Measurements from ENCODE around the gene MTUS2.
"Not testable (repeated sequence)": the region's sequence is repeated elsewhere in the genome, so short reads cannot be mapped to it uniquely, and the experiment has no call there.

Gene MTUS2

GRCh38 chr13:29382021-29382420, 561.9 kb downstream of the MTUS2 start:
- no peak for DNase-seq (ENCODE audit: low read depth in 2 of 2, low spot score in 1 of 2)

GRCh38 chr13:29383476-29383875, 563.3 kb downstream of the MTUS2 start:
- no peak for DNase-seq (ENCODE audit: low read depth in 2 of 2, low spot score in 1 of 2)

GRCh38 chr13:29384466-29384865, 564.3 kb downstream of the MTUS2 start:
- no peak for DNase-seq (ENCODE audit: low read depth in 2 of 2, low spot score in 1 of 2)

- no peak for DNase-seq (ENCODE audit: low read depth in 2 of 2, low spot score in 1 of 2)
Measured at GRCh38 chr13:29384871-29385270, 564.7 kb downstream of the MTUS2 start.

GRCh38 chr13:29386246-29386645, 566.1 kb downstream of the MTUS2 start:
- DNase-seq (ENCODE audit: low read depth in 2 of 2, low spot score in 1 of 2): no peak

- DNase-seq (ENCODE audit: low read depth in 2 of 2, low spot score in 1 of 2): not testable (repeated sequence)
Measured at GRCh38 chr13:29390598-29390997, 570.5 kb downstream of the MTUS2 start.

- DNase-seq (ENCODE audit: low read depth in 2 of 2, low spot score in 1 of 2): no peak
Measured at GRCh38 chr13:29396446-29396845, 576.3 kb downstream of the MTUS2 start.

GRCh38 chr13:29397265-29397664, 577.1 kb downstream of the MTUS2 start:
- no peak for DNase-seq (ENCODE audit: low read depth in 2 of 2, low spot score in 1 of 2)

- DNase-seq (ENCODE audit: low read depth in 2 of 2, low spot score in 1 of 2): no peak
Measured at GRCh38 chr13:29402166-29402636, 582.1 kb downstream of the MTUS2 start.

- no peak for DNase-seq (ENCODE audit: low read depth in 2 of 2, low spot score in 1 of 2)
Measured at GRCh38 chr13:29405401-29405800, 585.3 kb downstream of the MTUS2 start.

GRCh38 chr13:29411481-29411880, 591.3 kb downstream of the MTUS2 start:
- DNase-seq (ENCODE audit: low read depth in 2 of 2, low spot score in 1 of 2): no peak

GRCh38 chr13:29418026-29418425, 597.9 kb downstream of the MTUS2 start:
- DNase-seq (ENCODE audit: low read depth in 2 of 2, low spot score in 1 of 2): no peak

GRCh38 chr13:29421118-29421517, 601.0 kb downstream of the MTUS2 start:
- DNase-seq (ENCODE audit: low read depth in 2 of 2, low spot score in 1 of 2): no peak

GRCh38 chr13:29422015-29422414, 601.9 kb downstream of the MTUS2 start:
- no peak for DNase-seq (ENCODE audit: low read depth in 2 of 2, low spot score in 1 of 2)

- DNase-seq (ENCODE audit: low read depth in 2 of 2, low spot score in 1 of 2): no peak
Measured at GRCh38 chr13:29423050-29423449, 602.9 kb downstream of the MTUS2 start.

GRCh38 chr13:29427937-29428309, 607.8 kb downstream of the MTUS2 start:
- DNase-seq (ENCODE audit: low read depth in 2 of 2, low spot score in 1 of 2): no peak

- no peak for DNase-seq (ENCODE audit: low read depth in 2 of 2, low spot score in 1 of 2)
Measured at GRCh38 chr13:29428310-29429181, 608.4 kb downstream of the MTUS2 start.

- DNase-seq (ENCODE audit: low read depth in 2 of 2, low spot score in 1 of 2): no peak
Measured at GRCh38 chr13:29429286-29429900, 609.3 kb downstream of the MTUS2 start.

- DNase-seq (ENCODE audit: low read depth in 2 of 2, low spot score in 1 of 2): no peak
Measured at GRCh38 chr13:29434217-29434945, 614.2 kb downstream of the MTUS2 start.

- DNase-seq (ENCODE audit: low read depth in 2 of 2, low spot score in 1 of 2): no peak
Measured at GRCh38 chr13:29435125-29435911, 615.2 kb downstream of the MTUS2 start.

- no peak for DNase-seq (ENCODE audit: low read depth in 2 of 2, low spot score in 1 of 2)
Measured at GRCh38 chr13:29436291-29436690, 616.2 kb downstream of the MTUS2 start.
